Limb (tissue), 2 donors: Measurements from ENCODE around the gene MCF2L.
A peak's percentile ranks its signal among the peaks of the same experiment; 100 is the strongest.

Experiments used
- DNase-seq, 2 donors: peaks; one replicate each; pipeline ENCODE4 v3.0.0-alpha.2; 2016; ENCODE audit errors: extremely low spot score in 2 of 2

Gene MCF2L

DNA sequence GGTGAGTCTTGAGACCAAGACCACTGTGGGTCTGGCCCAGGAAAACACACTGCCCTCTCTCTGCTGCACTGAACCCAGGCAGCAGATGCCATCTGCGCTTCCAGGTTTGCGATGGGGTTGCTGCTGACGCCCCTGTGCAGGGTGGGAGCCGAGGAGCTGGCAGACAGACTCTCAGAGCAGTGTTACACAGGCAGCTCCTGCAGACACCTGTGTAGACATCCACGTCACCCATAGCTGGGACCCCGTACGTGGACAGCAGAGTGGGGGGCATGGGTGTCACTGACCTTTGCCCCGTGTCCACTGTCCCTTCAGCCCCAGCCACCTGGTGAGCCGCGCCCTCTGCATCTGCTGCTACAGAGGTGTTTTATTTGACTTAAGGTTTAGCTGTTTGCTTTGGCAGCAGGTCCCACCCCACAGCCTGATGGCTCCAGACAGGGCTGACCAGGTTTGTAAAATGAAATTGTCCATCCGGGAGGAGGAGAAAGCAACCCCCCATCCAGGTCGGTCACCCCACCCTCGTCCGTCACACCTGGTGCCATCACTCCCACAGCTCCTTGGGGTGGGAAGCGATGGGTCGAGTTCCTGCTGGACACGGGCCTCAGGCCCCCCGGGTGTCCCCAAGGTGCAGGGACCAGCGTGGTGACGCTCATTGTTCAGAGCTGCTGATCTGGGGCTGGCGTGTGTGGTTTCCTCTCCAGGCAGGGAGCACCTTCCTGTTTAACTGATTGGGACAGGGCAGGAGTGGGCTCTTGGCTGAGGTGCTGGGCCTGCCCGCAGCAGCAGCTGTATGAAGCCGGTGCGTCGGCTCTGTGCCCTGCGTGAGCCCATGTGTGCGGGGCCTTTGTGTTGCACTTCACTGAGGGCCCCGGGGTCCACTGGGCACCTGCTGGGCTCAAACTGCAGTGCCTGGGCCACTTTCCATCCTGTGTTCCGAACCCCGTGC lies 28.4 kb downstream of the MCF2L start:
- no peak for DNase-seq

DNA sequence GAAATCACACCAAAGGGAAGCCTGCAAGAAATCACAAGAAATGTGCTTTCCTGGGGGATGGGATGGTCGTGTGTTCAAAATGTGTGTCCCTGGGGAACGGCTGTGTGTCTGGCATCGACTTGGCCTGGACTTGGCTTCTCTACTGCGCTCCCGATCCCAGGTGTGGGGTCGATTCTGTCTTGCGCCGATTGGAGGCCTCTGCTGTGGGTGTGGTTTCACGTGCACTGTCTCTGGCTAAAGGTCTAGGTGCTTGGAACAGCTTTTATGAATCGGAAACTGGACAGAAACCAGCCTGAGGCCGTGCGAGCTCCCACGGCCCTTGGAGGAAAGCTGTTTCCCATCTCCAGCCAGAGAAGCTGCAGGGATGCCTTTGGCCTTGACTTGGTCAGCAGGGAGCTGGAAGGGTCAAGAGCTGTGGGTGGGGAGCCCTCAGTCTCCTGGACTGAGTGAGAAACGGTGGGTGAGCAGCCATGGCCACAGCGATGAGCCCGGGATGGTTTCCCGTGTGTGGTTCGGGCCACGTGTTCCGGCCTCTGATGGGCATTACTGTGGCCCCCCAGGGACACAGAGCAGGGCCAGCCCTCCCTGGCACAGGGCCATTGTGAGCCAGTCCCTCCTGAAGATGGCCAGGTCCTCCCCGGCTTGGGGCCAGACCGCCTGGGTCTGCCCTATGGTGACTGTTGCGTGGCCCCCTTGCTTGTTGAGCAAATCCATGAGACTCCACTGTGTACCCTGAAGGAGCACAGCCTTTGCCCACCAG lies 29.7 kb downstream of the MCF2L start:
- no peak for DNase-seq

DNA sequence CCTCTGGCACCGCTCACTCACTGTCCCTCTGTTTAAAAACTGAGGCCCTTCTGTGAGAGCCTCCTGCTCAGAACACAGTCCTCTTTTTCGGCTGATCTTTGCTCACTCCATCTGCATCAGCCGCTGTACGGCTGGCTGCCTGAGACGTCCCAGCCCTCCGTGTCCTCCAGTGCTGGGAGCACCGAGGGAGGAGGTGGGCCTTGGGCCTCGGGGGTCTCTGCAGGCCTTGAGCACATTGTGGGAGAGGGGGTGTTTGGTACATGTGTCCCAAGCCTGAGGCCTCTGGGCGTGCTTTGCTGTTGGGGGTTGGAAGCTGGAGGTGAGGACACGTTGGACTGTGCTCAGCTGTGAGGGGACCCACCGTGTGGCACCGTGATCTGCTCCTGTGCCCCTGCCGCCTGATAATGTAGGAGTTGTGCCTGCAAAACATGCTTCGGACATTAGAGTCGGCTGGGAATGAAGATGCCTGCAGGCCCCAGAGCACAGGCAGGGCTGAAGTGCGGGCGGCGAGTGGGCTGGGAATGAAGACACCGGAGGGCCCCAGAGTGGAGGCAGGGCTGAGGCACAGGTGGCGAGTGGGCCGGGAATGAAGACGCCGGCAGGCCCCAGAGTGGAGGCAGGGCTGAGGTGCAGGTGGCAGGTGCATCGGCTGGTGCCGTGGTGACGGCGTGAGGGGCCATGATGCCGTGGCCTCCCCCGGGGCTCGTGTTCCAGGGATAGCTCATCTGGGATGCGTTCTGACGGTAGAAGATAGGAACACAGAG lies 30.6 kb downstream of the MCF2L start:
- DNase-seq, result no peak

DNA sequence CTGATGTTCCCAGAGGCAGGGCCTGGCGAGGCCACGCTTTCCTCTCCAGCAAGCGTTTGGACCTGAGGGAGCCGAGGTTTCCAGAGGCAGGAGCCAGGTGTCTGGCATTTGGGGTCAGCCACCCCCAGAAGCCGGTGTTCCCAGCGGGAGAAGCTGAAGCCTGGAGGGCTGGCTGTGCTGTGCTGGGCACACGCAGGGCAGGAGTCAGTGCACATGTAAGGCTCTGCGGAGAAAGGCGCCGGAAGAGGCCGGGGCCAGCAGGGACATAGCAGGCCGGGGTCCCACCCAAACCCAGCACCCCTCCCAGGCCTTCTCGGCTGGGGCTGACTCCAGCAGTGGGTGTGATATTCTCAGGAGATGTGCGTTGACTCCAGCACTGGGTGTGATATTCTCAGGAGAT lies 31.6 kb downstream of the MCF2L start:
- no peak for DNase-seq

DNA sequence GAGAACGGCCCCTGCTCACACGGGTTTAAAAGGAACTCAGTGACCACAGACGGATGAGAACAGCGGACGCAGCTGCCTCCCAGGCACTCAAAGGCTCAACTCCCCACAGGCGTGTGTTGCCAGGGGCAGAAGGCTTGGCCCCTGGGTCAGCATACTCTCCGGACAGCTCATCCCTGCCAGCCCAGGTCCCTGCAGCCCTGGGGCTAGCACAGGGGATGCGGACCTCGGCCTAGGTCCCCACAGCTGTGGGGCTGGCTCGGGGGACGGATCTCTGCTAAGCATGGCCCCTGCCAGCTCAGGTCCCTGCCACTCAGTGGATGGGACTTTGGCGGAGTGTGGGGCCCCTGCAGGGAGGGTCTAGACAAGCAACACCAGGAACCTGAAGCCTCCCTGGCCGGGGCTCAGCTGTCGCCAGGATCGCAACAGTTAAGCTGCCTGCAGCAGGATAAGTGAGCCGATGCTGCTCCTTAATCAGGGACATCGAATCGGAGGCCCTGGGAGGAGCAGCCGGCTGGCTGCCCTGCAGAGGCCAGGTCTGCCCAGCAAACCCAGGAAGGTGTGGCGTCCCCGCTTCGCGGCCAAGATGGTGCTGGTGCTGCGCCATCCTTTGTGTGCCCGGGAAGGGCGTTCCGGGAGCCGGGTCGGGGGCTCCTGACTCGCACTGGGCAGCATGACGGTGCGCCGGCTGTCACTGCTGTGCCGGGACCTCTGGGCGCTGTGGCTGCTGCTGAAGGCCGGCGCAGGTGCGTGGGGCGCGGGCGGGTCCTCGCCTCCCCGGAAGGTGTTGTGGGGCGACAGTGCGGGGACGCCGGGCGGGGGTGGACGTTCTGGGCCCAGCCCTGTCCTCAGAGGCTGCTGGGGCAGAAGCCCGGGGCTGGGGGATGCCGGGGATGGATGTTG lies 32.5 kb downstream of the MCF2L start:
- peak; percentile 77 to 89 for DNase-seq

DNA sequence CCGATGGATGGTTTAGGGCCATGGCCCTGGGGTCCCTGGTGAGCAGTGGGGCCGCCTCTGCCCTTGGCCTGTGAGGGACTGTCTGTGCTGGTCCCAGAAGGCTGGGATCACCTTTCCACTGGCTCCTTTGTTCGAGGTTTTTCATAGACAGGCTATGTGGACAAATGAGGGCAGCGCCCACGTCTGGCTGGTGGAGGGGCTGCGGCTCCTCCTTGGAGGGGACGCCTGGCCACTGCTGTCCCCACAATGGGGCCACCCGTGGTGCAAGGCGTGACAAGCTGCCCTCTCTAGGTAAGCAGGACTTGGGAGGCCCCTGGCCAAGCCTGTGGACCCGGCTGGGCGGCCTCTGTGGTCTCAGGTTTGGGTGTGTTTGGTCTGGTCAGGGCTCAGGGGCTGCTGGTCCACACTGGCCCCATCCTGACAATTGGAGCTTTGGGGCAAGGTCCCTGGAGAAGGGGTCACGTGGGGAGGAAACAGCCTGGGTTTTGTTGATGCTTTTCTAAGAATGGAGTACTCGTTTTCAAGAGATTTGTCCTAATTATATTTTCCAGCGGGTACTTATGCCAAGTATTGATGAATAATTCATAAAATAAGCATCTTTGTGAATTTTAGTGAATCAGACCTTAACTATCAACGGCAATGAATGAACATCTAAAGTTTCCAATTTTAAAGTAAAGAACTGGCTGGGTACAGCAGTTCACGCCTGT lies 33.3 kb downstream of the MCF2L start:
- peak in 1 of 2 donors; percentile 62 for DNase-seq

DNA sequence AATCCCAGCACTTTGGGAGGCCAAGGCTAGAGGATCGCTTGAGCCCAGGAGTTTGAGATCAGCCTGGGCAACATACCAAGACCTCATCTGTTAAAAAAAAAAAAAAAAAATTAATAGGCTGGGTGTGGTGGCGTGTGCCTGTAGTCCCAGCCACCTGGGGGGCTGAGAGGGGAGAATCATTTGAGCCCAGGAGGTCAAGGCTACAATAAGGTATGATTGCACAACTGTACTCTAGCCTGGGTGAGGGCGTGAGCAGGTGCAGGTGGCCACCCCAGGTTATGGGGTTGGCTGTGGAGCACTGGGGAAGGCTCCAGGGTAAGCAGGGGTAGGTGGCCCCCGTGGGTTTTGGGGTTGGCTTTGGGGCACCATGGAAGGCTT lies 33.9 kb downstream of the MCF2L start:
- DNase-seq, result no peak

DNA sequence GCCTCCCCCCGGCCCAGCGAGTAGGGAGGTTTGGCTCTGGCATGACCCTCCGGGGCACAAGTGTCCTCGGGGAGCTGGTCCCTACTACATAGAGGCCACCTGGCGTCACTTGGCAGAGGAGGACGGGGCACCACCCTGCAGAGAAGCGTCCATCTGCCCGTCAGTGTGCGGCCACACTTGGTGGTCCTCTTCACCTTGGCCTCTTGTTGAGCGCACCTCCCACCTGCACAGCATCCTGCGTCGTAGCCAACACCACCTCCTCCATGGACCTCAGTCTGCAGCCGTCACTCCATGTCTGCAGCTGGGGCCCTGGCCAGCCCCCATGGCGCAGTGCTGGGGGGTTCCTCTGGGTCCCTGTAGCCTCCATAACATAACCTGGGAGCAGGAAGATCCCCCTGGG lies 35.1 kb downstream of the MCF2L start:
- no peak for DNase-seq

DNA sequence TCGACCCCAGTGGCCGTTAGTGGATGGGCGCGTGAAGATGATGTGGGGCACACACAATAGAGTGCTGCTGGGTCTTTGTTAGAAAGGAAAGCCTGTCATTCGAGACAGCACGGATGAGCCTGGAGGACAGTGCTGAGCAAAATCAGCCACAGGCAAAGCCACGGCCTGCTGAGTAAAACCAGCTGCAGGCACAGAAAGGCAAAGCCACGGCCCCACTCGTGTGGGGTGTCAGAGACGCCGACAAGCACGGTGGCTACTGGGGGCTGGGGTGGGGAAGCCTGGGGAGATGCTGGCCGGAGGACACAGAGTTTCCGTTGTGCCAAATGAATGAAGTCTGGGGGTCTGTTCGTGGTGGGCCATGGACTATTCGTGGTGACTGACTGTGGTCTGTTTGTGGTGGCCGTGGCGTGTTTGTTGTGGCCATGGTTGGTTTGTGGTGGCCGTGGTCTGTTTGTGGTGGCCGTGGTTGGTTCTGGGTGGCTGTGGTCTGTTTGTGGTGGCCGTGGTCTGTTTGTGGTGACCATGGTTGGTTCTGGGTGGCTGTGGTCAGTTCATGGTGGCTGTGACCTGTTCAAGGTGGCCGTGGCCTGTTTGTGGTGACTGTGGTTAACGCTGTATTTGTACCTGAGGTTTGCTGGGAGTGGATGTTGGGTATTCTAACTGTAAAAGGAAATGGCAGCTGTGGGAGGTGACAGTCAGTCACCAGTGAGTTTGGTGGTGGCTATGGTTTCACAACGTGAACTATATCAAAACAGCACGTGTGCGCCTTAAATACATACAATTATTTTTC lies 36.3 kb downstream of the MCF2L start:
- no peak for DNase-seq

DNA sequence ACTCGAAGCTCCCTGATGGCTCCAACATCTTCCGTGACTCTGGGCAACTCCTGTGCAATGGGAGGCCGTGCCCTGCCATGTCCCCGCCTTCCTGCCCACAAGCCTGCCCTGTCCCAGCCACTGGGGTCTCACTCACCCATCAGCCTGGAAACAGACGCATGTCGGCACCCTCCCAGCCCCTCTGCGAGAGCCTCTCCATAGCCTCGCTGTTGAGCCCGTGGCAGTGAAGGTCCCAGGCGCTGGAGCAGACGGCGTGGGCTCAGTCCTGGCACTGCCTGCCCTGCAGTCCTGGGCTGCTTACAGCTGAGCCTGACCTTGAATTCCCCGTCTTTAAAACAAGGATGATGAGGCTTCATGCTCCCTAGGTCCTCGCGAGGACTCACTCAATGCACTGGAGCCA lies 37.0 kb downstream of the MCF2L start:
- no peak for DNase-seq

DNA sequence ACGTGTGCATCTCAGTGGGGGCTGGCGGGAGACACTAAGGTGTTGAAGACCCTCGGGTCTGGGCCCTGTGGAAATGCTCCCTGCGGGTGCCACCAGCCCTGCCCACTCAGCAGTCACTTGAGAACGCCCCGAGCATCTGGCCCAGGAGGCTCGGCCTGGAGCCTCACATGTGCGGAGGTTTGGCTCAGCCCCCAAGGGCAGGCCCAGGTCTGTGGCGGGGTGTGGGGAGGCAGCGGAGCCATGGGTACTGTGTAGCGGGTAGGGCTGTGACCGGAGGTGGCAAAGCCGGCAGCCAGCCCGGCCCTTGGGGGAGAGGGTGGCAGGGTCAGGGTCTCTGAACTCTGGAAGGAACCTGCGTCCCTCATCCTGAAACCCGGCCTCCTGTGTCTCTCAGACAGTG lies 37.6 kb downstream of the MCF2L start:
- no peak for DNase-seq

DNA sequence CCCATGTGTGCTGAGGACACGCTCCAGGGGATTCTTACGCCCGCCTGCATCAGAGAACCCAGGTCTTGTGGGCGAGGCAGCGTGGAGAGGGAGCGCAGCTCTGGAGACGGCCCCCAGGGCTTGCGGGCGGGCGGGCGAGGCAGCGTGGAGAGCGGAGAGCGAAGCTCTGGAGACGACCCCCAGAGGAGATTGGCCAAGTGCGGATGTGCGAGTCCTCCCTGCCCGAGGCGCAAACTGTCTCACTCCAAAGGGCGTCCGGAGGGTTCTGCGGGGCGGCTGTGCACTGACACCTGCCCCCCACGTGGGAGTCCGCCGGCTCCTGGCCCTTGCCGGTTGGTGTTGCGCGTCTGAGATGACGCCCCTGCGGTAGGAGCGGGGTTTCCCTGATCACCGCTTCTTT lies 39.8 kb downstream of the MCF2L start:
- DNase-seq, result no peak

DNA sequence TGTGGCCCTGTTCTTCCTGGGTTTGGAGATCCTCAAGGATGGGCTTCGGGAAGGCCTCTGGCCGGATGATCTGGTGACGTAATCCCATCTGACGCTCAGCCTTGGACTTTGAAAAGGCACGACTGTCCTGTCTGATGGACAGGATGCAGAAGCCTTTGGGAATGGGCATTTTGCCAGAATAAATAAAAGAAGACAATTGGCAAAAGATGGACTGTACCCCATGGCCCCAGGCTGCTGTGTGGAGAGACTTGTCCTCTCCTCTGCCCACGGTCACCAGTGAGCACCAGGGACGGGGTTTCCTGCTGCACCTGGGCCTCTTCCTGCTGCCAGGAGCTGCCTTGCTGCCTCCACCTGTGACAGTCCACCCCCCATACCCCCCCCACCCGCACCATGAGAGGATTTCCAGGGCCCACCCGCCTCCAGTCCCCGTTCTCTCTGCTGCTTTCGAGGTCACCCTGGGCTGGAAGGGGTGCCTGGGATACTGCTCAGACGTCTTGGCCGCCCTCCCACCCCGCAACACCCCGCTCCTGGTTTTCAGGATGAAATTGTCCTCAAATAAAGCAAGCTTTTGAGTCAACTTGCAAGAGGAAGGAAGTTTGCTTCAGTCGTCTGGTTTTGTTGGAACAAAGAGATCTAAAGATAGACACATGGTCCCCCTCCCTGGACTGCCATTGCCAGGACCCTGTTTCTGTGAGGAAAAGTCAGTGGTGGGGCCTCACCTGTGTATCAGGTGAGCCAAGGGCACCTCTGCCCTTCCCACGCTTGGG lies 40.9 kb downstream of the MCF2L start:
- DNase-seq, result no peak

DNA sequence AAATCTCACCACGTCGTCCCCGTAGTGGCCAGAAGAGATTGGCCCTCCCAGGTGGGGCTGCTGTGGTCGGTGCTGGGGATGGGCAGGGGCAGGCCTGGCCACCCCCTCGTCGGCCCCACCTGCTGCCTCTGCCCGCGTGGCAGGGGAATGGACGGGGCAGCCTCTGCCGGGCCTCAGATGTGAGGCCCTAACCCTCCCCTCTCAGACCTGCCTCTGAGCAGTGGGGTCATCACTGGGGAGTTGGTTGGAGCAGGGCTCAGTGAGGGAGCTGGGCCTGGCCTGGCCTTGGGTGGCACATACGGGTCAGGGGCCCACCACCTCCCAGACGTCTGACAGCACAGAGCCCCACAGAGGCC lies 41.5 kb downstream of the MCF2L start:
- DNase-seq, result no peak

DNA sequence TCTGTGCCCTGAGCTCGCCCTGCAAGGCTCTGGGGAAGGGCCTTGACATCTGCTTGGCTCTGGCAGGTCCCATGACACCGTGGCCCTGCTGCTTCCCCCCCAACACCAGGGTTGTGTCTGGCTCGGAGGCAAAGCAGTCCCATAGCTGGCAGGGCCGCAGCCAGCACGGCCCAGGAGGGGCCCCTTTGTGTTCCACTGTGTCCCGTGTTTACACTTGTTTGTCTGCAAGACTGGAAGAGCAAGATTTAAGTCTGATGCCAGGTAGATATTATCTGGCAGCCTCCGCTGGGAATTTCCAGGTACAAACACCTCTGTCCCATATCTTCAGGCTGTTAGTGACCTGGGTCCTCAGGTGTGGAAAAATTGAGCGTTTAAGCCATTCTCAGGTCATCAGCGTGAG lies 44.3 kb downstream of the MCF2L start:
- DNase-seq, result no peak

DNA sequence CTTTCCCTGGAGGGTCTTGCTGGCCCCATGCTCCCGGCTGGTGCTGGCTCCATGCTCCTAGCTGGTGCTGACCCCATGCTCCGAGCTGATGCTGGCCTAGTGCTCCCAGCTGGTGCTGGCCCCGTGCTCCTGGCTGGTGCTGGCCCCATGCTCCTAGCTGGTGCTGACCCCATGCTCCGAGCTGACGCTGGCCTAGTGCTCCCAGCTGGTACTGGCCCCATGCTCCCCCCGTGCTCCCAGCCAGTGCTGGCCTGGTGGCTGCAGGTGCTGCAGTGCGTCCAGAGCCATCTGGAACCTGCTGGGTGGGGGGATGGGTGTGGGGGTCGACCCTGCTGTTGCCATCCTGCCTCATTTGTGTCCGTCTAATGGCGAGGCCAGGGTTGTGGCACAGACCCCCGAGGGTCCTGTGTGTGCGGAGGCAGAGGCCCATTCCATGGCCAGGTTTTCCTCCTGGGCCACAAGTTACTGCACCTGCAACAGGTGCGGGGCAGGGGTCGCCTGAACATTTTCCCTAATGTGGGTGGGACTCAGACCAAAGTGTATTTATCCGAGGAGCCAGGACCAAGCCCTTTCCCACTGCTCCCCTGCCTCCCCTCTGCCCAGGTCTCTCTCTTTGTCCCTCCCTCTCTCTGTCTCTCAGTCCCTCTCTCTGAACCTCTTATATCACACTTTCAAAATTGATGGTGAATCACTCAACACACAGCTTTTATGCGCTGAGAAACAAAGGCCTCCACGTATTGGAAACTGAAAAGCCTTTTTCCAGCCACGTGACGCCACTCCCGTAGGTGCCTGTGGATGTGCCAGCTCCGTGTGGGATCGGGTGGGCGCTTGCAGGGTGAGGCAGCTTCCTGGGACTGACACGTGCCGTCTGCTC lies 45.1 kb downstream of the MCF2L start:
- no peak for DNase-seq

DNA sequence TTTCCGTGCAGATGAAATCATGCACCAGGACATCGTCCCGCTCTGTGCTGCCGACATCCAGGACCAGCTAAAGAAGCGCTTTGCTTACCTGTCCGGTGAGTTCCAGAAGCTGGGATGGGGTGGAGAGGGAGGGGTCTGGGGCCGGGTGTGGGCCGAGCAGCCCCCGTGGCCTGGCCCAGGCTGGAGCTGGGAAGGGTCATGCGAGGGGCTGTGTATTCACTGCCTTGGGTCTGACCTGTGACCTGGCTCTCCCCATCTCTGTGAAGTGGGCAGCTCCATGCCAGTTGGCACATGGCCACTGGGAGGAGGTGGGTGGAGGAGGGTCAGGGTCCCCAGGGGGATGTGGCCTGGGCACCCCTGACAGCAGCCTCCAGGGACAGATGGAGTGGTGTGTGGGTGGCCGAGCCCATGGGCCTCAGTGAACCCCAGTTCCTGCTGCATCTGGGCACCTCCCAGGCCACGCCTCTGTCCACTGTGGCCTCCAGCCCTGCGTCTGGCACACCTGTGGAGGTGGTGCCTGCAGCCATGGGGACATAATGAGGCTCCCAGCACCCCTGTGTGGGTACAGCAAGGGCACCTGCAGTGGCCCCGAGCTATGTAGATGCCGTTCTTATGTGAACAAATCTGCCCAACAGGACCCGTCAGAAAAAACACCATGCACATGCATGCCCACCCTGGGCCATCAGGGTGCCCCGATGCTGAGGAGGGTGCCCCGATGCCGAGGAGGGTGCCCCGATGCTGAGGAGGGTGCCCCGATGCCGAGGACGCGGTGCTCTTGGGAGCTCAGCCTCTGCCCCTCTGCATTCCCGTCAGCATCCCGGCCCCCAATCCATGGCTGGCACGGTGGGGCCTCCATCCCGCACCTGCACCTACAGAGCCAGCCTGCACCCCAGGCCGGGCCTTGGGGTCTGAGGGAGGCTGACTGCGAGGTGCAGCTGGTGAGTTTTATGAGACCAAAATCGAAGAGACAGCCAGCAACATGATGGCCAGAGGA lies 46.0 kb downstream of the MCF2L start:
- DNase-seq, result no peak
